ENCODE results near the gene NCKAP5. TPM values are rescaled to one million over a fixed set of nuclear protein-coding genes. Genes with fewer than 3 reads are reported as not detected.

The NCKAP5 gene
- total RNA-seq, 2 donors from 2014 or later, result not detected

- Mint-ChIP-seq H3K9me3 (no peaks in the 10 kb centered on the region), H3K4me3 (no peak overlapping the region), H3K27ac (no peak overlapping the region), H3K27me3 (ENCODE audit: low read depth) (no peaks in the 10 kb centered on the region), H3K4me1 (ENCODE audit: low read depth) (no peaks in the 10 kb centered on the region), H3K36me3 (ENCODE audit: insufficient read depth in 2 of 2) (no peaks in the 10 kb centered on the region)
- ATAC-seq (replicated peaks in 1 of 2) (no peak), DNase-seq (no peak)
These were observed 794.1 kb downstream of the NCKAP5 start for GRCh38 chr2:132774189-132774588.

- Mint-ChIP-seq H3K9me3 (peaks cover 0 to under 1% of the 10 kb centered on the region in 2 donors), H3K36me3 (ENCODE audit: insufficient read depth in 2 of 2) (peaks cover 0 to under 1% of the 10 kb centered on the region in 2 donors), H3K27ac (no peak overlapping the region), H3K4me3 (no peak overlapping the region), H3K4me1 (ENCODE audit: low read depth) (no peaks in the 10 kb centered on the region), H3K27me3 (ENCODE audit: low read depth) (no peaks in the 10 kb centered on the region)
- ATAC-seq (replicated peaks in 1 of 2) (no peak), DNase-seq (no peak)
These were observed 794.9 kb downstream of the NCKAP5 start for GRCh38 chr2:132773331-132773730.

DNA sequence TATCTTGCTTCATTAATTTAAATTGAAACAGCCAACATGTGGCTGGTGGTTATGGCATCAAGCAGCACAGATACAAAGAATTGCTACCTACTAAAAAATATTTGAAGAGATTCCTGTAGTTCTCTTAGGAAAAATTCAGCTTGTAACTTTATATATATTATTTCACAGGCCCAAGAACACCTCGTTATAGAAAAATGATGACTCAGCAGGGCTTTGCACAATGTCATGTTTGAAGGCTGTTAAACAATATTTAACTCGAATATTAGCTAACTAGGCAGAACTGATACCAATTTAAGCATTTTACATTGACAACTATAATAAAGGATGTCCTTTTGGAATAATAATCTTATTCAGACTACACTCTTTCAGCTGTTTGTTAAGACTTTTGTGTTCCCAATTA lies 795.9 kb downstream of the NCKAP5 start:
- Mint-ChIP-seq H3K4me1 (ENCODE audit: low read depth) (no peaks in the 10 kb centered on the region), H3K27ac (no peak overlapping the region), H3K9me3 (peaks cover 2 to 6% of the 10 kb centered on the region in 2 donors), H3K36me3 (ENCODE audit: insufficient read depth in 2 of 2) (peaks cover 0 to 2% of the 10 kb centered on the region in 2 donors), H3K27me3 (ENCODE audit: low read depth) (no peaks in the 10 kb centered on the region), H3K4me3 (no peak overlapping the region)
- ATAC-seq (replicated peaks in 1 of 2), result no peak
- DNase-seq, result no peak

- no peak overlapping the region for H3K4me3 Mint-ChIP-seq
- H3K4me1 Mint-ChIP-seq (ENCODE audit: low read depth), result no peaks in the 10 kb centered on the region
- H3K36me3 Mint-ChIP-seq (ENCODE audit: insufficient read depth in 2 of 2), result peaks cover 0 to 2% of the 10 kb centered on the region in 2 donors
These were observed 801.7 kb downstream of the NCKAP5 start for GRCh38 chr2:132766573-132766972.

GRCh38 chr2:132761437-132761836 lies 806.8 kb downstream of the NCKAP5 start:
- Mint-ChIP-seq H3K36me3 (ENCODE audit: insufficient read depth in 2 of 2) (no peaks in the 10 kb centered on the region), H3K4me1 (ENCODE audit: low read depth) (no peaks in the 10 kb centered on the region), H3K4me3 (no peak overlapping the region), H3K27ac (no peak overlapping the region), H3K27me3 (ENCODE audit: low read depth) (no peaks in the 10 kb centered on the region), H3K9me3 (peaks cover 1 to 5% of the 10 kb centered on the region in 2 donors)
- DNase-seq, result no peak
- ATAC-seq (replicated peaks in 1 of 2), result no peak

More at GRCh38 chr2:132766573-132766972, 801.7 kb downstream of the NCKAP5 start:
- DNase-seq (no peak), ATAC-seq (replicated peaks in 1 of 2) (no peak)
- Mint-ChIP-seq H3K27me3 (ENCODE audit: low read depth) (no peaks in the 10 kb centered on the region), H3K27ac (no peak overlapping the region), H3K9me3 (peaks cover 6 to 9% of the 10 kb centered on the region in 2 donors)

- no peak overlapping the region for H3K4me3 Mint-ChIP-seq
- H3K27me3 Mint-ChIP-seq (ENCODE audit: low read depth), result no peaks in the 10 kb centered on the region
- H3K9me3 Mint-ChIP-seq, result peaks cover 1 to 5% of the 10 kb centered on the region in 2 donors
- H3K27ac Mint-ChIP-seq, result no peak overlapping the region
- H3K36me3 Mint-ChIP-seq (ENCODE audit: insufficient read depth in 2 of 2), result no peaks in the 10 kb centered on the region
- DNase-seq (no peak), ATAC-seq (replicated peaks in 1 of 2) (no peak)
- no peaks in the 10 kb centered on the region for H3K4me1 Mint-ChIP-seq (ENCODE audit: low read depth)
These were observed 807.3 kb downstream of the NCKAP5 start for GRCh38 chr2:132760971-132761370.

- DNase-seq (no peak), ATAC-seq (replicated peaks in 1 of 2) (no peak)
- H3K9me3 Mint-ChIP-seq, result peaks cover 1 to 5% of the 10 kb centered on the region in 2 donors
- no peak overlapping the region for H3K4me3 Mint-ChIP-seq
- no peaks in the 10 kb centered on the region for H3K36me3 Mint-ChIP-seq (ENCODE audit: insufficient read depth in 2 of 2)
- no peaks in the 10 kb centered on the region for H3K4me1 Mint-ChIP-seq (ENCODE audit: low read depth)
- no peak overlapping the region for H3K27ac Mint-ChIP-seq
- H3K27me3 Mint-ChIP-seq (ENCODE audit: low read depth), result no peaks in the 10 kb centered on the region
These were observed 807.9 kb downstream of the NCKAP5 start for GRCh38 chr2:132760405-132760804.

DNA sequence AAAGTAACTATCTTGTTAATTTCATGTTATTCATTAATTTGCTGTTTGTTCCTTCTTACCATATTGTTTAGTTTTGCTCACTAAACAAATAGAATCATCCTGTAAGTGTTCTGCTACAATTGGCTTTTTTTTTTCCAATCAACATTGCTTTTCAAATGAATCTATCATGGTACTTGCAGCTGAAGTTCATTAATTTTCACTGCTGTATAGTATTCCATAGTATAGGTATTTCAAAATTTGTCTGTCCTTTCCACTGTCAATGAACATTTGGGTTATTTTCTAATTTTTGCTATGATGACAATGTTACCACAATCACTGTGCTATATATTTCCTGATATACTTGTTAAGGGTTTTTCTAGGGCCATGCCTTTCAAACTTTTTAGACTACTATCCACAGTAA lies 809.3 kb downstream of the NCKAP5 start:
- Mint-ChIP-seq H3K9me3 (peaks cover 1 to 5% of the 10 kb centered on the region in 2 donors), H3K27me3 (ENCODE audit: low read depth) (no peaks in the 10 kb centered on the region), H3K4me1 (ENCODE audit: low read depth) (no peaks in the 10 kb centered on the region), H3K36me3 (ENCODE audit: insufficient read depth in 2 of 2) (no peaks in the 10 kb centered on the region), H3K4me3 (no peak overlapping the region), H3K27ac (no peak overlapping the region)
- ATAC-seq (replicated peaks in 1 of 2), result no peak
- DNase-seq, result no peak

DNA sequence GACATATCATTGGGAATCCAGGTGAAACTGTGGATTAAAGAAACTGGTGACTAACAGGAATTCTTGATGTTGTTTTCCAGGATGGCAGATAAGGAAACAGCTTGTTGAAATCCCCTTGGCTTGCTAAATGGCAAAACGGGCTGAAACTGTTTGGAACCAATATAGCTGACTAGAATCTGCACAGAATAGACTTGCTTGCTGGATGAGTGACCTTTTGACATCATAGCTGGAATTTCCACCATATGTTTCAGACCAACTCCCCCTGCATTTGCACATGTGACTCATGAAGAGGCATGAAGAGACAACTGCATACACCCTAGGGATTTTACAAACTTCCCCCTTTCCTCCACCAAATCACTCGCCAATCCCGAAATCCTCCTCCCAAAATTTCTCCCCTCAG lies 810.6 kb downstream of the NCKAP5 start:
- H3K4me3 Mint-ChIP-seq, result no peak overlapping the region
- no peak for ATAC-seq (replicated peaks in 1 of 2)
- no peaks in the 10 kb centered on the region for H3K27me3 Mint-ChIP-seq (ENCODE audit: low read depth)
- no peaks in the 10 kb centered on the region for H3K4me1 Mint-ChIP-seq (ENCODE audit: low read depth)
- H3K27ac Mint-ChIP-seq, result no peak overlapping the region
- DNase-seq, result no peak
- no peaks in the 10 kb centered on the region for H3K36me3 Mint-ChIP-seq (ENCODE audit: insufficient read depth in 2 of 2)
- H3K9me3 Mint-ChIP-seq, result peaks cover 1 to 2% of the 10 kb centered on the region in 2 donors

GRCh38 chr2:132757002-132757589 lies 811.2 kb downstream of the NCKAP5 start:
- Mint-ChIP-seq H3K27ac (no peak overlapping the region), H3K27me3 (ENCODE audit: low read depth) (no peaks in the 10 kb centered on the region), H3K4me3 (no peak overlapping the region), H3K36me3 (ENCODE audit: insufficient read depth in 2 of 2) (no peaks in the 10 kb centered on the region), H3K9me3 (peaks cover 0 to 1% of the 10 kb centered on the region in 2 donors), H3K4me1 (ENCODE audit: low read depth) (no peaks in the 10 kb centered on the region)
- no peak for DNase-seq
- no peak for ATAC-seq (replicated peaks in 1 of 2)

DNA sequence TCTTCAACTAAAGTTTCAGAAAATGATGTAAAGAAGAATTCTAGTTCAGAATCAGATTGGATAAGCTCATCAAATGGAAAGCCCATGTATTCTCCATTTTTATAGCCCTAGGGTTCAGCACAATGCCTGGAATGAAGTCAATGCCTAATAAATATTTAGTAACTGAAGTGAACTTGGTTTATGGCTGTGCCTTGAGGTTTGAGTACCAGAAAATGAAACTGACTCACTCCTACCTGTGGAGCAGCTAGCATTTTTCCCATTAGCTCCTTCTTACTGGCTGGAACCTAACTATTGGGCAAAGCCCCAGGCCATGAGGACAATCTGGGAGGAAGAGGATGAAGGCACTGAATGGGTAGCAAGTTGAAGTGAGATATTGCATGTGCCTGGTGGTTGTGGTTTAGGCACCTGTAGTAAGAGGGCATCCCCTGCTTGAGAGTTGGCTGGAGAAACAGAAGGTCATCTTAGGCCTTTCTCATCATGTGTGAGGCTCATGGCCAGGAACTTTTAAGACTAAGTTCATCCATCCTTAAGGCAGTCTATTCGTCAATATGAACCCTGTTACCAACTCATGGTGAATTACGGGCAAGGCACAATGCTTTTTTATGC lies 813.3 kb downstream of the NCKAP5 start:
- DNase-seq, result no peak
- Mint-ChIP-seq H3K27me3 (ENCODE audit: low read depth) (no peaks in the 10 kb centered on the region), H3K27ac (no peak overlapping the region), H3K36me3 (ENCODE audit: insufficient read depth in 2 of 2) (no peaks in the 10 kb centered on the region), H3K4me1 (ENCODE audit: low read depth) (no peaks in the 10 kb centered on the region), H3K9me3 (peaks cover 0 to 6% of the 10 kb centered on the region in 2 donors), H3K4me3 (no peak overlapping the region)
- no peak for ATAC-seq (replicated peaks in 1 of 2)

DNA sequence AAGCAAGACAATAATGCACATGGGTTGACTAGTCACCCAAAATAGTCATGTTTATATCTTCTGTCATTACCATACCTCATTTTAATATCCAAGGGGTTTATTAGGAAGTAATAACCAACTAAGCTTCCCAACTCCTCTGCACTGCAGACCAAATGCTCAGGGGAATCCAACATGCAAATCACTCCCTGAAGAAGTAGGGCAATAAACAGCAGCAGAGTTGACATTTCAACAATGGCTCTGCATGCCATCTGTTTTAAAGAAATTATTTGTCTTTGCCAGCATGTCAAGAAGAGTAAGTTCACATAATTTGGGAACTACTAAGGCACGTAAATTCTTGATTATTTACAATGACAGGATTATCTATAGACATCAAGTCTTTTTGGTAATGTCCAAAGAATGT lies 813.9 kb downstream of the NCKAP5 start:
- Mint-ChIP-seq H3K4me1 (ENCODE audit: low read depth) (no peaks in the 10 kb centered on the region), H3K27me3 (ENCODE audit: low read depth) (no peaks in the 10 kb centered on the region), H3K36me3 (ENCODE audit: insufficient read depth in 2 of 2) (no peaks in the 10 kb centered on the region), H3K9me3 (peaks cover 0 to 7% of the 10 kb centered on the region in 2 donors), H3K27ac (no peak overlapping the region), H3K4me3 (no peak overlapping the region)
- ATAC-seq (replicated peaks in 1 of 2), result no peak
- DNase-seq, result no peak

DNA sequence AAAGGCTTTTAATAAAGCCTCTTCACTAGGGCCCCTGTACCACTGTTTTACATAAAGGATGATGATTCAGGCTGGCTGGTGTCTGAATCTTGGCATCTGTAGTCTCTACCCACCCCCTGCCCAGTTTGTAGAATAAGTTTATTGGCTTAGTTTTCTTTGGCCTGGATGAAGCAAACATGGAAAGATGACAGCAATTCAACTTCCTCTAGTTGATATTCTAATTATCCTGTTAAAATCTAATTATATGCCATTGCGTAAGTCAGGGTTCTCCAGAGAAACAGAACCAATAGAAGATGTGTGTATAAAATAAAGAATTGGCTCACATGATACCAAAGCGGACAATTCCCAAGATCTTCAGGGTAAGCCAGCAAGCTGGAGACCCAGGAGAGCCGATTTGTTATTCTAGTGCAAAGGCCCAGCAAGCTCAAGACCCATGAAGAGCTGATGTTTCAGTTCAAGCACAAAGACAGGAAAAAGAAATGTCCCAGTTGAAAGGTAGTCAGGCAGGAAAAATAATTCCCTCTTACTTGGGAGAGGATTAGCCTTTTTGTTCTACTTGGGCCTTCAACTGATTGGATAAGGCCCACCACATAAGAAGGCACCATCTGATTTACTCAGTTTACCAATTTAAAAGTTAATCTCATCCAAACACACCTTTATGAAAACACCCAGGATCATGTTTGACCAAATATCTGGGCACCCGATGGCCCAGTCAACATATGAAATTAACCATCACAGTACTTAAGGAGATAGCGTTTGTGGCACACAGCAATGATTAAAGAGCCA lies 815.6 kb downstream of the NCKAP5 start:
- ATAC-seq (replicated peaks in 1 of 2), result no peak
- DNase-seq, result no peak
- Mint-ChIP-seq H3K27ac (no peak overlapping the region), H3K27me3 (ENCODE audit: low read depth) (no peaks in the 10 kb centered on the region), H3K4me1 (ENCODE audit: low read depth) (no peaks in the 10 kb centered on the region), H3K4me3 (no peak overlapping the region), H3K9me3 (peaks cover 0 to 6% of the 10 kb centered on the region in 2 donors), H3K36me3 (ENCODE audit: insufficient read depth in 2 of 2) (no peaks in the 10 kb centered on the region)

Measured in activated T-cell treated with anti-CD3 and anti-CD28 coated beads, Interleukin-2, amount 50 U/mL, for 72 hours (primary cell).